GM08714 (cell line): ENCODE results near the gene KLHL21.

Experiments
- H3K4me3 ChIP-seq: fragments of 200-500 bp; sonication (Bioruptor generic); 2 replicates; pipeline ENCODE4 v1.5.1; 2014; ENCODE audit warnings: mild to moderate bottlenecking, low read length, inconsistent platforms
- ZNF274 ChIP-seq: IDR thresholded peaks from 2 replicates; pipeline ENCODE4 v1.6.1; 2012; ENCODE audit warnings: mild to moderate bottlenecking, low read depth, low read length

KLHL21 gene

DNA sequence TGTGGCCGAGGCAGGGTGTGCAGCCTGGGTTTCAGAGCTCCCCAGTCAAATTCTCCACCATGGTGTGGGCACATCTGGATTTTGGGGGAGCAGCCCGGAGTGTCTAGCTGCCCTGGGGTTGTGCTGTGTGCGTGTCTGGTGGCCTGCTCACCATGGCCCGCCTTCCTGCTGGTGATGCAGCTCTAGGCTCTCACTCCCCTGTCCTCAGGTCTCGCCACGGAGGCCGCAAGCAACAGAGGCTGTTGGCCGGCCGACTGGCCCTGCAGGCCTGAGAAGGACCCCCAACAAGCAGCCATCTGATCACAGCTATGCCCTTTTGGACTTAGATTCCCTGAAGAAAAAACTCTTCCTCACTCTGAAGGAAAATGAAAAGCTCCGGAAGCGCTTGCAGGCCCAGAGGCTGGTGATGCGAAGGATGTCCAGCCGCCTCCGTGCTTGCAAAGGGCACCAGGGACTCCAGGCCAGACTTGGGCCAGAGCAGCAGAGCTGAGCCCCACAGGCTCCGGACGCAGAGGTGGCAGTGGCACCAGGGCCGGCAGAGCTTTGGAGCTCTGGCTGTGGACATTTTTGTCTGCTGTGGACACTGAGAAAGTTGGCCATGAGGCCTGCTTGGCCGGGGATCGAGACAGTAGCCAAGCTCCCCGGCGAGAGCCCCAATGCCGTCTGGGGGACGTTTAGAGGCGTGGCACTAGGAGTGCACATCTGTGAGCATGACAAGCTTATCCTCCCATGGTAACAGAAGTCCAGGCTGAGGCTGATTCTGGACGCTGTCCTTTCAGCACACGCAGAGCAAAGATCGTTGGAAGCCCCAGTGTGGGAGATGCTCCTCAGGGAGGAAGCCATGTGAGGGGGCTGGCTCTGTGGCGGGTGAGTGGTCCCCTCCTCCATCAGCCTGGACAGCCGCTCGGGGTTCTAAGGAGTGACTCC is 30.2 kb upstream of the KLHL21 start:
- TF ChIP-seq ZNF274, result no peak
- H3K4me3 ChIP-seq, result no peak overlapping the region

DNA sequence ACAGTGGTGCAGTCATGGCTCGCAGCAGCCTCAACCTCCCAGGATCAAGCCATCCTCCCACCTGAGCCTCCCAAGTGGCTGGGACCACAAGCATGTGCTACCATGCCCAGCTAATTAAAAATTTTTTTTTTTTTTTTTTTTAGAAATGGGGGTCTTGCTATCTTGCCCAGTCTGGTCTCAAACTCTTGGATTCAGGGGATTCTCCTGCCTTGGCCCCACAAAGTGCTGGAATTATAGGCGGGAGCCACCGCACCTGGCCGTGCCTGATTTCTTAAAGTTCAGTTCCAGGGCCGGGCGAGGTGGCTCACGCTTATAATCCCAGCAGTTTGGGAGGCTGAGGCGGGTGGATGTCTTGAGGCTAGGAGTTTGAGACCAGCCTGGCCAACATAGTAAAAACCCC is 28.4 kb upstream of the KLHL21 start:
- no peak overlapping the region for H3K4me3 ChIP-seq
- TF ChIP-seq ZNF274, result no peak

DNA sequence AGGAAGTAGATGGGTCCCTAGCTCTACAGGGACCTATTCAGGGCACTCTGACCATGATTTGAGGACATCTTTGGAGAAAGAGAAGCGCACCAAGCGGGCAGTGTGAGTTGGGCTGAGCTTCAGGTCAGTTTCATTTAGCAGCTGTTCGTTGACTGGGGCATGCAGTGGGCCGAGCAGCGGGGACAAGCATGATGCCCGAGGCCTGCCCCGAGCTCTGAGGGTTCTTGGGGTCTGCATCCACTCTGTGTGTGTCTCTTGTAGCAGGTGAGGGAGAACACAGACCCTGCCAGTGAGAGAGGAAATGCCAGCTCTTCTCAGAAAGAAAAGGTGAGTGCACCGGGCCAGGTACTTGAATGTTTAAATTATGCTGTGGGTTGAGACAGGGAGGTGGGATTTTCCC is 27.4 kb upstream of the KLHL21 start:
- TF ChIP-seq ZNF274, result no peak
- no peak overlapping the region for H3K4me3 ChIP-seq

DNA sequence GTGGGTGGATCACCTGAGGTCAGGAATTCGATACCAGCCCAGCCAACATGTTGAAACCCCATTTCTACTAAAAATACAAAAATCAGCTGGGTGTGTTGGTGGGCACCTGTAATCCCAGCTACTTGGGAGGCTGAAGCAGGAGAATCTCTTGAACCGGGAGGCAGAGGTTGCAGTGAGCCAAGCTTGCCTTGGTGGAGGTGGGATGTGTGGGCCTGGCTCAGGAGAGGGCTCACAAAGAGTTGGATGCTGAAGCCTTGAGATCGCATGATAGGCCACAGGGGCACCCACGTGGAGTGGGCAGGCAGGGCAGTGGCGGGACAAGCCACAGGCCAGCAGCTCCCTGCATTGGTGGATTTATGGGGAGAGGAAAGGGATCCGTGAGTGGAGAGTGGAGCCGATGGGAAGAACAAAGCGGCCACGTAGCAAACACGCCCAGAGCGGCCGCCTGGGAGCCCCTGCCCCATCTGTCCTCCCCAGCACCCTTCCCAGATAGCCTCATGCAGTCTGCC is 26.4 kb upstream of the KLHL21 start:
- no peak for TF ChIP-seq ZNF274
- no peak overlapping the region for H3K4me3 ChIP-seq

DNA sequence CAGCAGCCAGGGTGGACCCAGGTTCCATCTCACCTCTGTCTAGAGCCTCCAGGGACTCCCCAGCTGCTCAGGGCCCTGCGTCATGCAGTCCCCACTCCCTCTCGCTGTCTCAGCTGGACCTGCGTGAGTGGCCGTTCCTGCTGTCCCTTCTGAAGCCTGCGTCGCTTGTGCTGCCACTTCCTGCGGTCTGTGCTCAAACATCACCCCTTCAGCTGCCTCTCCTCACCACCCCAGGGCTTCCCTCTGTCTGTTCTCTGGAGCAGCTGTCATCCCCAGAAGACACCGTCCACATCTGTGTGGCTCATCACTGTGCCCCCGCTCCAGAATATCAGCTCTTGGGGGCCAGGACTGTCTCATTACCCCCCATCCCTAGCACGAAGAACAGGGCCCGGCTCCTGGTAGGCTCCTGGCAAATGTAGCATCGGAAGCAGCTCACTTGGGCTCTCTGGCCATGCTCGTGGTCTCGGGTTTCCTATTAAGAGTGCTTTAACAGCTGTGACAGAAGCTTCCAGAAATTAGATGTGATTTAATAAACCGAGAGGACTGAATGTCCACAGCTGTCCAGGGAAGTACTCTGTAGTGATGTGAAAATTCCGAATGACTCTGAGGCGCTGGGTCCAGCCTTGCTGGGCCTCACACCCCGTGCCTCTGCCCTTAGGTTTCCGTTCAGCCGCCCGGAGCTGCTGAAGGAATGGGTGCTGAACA is 25.3 kb upstream of the KLHL21 start:
- H3K4me3 ChIP-seq, result no peak overlapping the region
- TF ChIP-seq ZNF274, result no peak

DNA sequence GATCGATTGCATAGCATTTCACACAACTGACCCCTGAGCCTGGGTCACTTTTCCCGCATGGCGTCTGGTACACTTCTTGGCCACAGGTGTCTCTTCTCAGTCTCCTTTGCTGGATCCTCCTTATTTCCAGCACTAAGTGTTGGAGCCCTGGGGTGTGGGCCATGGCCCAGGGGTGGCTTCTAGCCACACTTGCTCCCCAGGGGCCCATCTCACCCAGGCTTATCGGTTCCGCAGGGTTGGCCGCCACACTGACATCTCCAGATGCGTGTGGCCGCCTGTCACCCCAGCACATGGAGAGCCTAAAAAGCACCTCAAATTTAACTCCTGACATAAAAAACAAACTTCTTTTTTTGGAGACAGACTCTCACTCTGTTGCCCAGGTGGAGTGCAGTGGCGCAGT is 24.4 kb upstream of the KLHL21 start:
- H3K4me3 ChIP-seq, result no peak overlapping the region
- TF ChIP-seq ZNF274, result no peak

DNA sequence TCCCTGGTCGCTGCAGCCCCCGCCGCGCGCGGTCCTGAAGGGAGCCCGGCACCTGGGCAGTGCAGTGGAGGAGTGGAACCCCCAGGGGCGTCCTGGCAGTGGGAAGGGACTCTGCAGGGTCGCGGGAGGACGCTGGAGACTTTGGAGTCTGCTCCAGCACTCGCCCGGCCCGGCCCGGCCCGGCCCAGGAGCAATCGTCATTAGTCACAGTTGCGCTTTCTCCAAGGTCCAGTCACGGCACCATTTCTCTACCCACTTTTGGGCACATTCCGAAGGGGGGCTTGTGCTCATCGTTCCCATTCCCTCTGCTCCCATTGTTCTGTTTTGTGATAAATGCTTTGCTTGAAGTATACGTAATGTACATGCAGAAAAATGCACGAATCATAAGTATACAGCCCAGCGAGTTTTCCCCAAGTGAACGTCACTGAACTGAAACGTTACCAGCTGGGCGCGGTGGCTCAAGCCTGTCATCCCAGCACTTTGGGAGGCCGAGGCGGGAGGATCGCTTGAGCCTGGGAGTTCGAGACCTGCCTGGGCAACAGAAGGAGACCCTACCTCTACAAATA is 23.0 kb upstream of the KLHL21 start:
- peak overlapping the region; percentile 78 for H3K4me3 ChIP-seq
- no peak for TF ChIP-seq ZNF274

DNA sequence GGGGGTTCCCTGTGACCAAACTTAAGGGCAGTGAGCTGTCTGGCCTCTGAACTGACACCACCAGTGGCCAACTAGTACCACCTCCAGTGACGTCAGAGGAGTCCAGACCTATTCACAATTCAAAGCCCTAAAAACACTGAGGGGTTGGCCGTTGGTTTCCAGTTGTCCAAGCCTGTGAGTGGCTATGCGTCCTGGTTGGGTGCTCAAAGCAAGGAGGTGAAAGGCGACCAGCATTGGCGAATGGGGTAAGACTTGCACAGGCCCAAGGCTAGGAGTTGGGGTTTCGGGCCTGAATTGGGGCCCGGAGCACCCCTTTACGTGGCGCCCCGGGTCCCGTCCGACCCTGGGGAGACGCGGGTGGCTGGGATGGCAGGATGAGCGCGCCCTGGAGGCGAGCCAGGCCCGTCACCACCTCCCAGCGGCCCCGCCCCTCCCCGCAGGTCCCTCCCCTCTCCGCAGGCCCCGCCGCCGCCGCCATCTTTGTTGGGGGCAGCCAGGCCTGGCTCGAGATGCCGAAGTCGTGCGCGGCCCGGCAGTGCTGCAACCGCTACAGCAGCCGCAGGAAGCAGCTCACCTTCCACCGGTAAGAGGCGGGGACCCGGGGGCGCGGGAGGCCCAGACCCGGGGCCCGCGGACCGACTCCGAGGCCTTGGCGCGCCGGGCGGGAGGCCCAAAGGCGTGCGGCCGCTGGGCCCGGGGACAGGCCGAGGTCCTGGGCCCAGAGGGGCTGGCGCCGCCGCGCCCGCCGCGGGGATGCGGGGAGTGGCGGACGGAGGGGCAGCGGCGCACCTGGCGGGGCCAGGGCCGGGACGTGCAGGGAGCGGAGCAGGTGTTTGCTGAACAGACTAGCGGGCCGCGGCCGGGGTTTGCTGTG is 22.3 kb upstream of the KLHL21 start, which contains the start of gene THAP3:
THAP3 (plus strand) TSS at position 159 of the 874 bp plus-strand sequence; CDS start at position 510, 351 bp downstream.
- TF ChIP-seq ZNF274, result no peak
- H3K4me3 ChIP-seq, result peak within 1 kb of the TSS; percentile 78

DNA sequence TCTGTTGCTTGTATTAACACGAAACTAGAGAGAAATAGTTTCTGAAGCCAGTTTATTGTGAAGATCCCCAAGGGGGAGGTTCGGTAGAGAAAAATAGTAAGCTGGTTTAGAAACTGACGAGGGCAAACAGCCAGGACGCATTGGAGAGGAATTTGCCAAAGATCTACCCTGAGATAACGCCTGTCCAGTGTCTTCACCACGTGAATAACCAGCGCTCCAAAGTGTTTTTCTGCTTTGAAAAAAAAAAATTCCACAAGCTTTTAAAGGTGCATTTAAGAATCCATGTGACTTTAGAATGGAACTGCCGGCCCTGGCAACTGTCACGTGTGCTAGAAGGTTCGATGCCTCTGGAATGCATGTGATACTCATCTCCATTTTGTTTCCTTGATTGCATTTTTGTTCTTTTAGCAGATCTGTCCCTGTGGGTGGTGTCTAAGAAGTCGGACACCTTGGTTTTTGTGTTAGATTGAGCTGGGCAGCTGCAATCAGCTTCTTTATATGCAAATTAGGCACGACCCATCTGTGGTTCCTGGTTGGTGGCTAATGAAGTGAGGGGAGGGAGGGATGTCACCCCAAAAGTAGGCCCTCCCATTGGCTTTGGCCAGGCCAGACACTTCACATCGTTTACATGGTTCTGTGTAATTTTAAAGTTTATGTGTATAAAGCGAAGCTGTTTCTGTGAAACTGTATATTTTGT is 20.7 kb upstream of the KLHL21 start:
- no peak overlapping the region for H3K4me3 ChIP-seq
- no peak for TF ChIP-seq ZNF274

DNA sequence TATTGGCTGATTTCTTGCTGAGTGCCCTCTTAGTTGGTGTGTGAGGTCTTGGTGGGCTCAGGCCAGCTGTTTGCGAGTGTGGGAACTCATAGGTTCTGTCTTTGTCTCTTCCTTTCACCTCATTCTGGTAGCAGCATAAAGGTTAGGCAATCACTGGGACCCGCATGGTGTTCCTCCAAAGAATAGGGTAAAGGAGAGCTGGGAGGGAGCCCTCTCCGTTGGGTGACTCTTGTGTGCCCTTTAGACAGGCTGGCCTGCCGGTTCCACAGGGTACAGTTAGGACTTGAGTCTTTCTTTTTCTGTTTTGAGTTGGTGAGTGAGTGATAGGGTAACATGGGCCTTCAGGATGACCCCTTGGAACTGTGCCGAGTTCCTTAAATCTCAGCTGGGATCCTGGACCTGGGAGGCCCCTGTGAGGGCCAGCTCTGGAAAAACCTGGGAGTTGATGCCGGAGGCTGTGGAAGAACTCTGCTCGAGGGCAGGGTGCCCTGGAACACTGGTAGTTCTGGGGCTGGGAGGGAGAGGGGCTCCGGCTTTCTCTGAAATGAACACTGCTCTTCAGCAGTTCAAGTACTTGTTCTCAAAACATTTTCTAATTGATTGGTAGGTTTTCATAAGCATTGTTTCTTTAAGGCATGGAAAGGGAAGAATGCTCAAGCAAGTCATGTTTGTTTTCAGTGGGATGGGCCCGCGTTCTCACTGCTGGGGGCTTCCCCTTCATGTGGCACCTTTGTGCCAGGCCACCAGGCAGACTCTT is 19.9 kb upstream of the KLHL21 start:
- TF ChIP-seq ZNF274, result no peak
- H3K4me3 ChIP-seq, result no peak overlapping the region

DNA sequence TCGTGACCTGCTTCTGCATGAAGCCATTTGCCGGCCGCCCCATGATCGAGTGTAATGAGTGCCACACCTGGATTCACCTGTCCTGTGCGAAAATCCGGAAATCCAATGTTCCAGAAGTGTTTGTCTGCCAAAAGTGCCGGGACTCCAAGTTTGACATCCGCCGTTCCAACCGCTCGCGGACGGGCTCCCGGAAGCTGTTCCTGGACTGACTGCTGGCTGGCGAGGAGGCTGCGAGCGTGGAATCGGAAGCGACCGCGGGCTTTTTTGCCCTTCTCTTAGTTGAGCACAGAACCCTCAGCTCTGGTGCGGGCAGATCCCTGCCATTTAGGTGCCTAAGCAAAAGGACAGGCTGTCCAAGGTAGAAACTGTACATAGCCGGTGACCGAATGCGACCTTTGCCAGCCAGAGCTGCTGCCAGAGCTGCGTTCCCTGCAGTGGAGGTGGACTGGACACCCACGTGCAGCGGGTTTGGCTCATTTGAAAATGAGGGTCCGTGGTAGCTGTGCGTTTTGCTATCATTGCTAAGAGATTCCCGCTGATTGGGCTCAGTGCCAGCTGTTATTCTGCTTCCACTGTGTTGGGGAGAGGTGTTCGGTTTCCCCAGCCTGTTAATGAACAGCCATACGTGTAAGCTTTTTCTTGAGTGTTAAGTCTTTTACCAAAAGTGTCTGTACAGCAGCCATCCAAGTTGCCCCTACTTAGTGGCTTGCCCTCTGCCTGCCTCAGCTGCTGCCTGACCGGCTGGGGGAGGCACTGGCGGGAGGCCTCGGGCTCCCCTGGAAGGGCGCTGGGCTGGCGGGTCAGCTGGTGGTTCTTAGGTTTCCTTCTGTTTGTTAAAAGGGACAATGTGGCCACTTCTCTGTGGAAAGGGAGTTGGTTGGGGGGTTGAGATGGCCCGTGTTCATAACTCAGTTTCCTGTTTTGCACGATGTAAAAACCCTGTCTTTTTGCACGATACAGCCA is 19.0 kb upstream of the KLHL21 start:
- H3K4me3 ChIP-seq, result no peak overlapping the region

More for the DNA sequence above, 19.0 kb upstream of the KLHL21 start:
- TF ChIP-seq ZNF274, result no peak
